HCT116 (cell line): ENCODE data around the gene TMEM82. TPM values are rescaled to one million over a fixed set of nuclear protein-coding genes. Genes with fewer than 3 reads are reported as not detected.

Experiments
- ATAC-seq: fragments of 200-7000 bp; cut with Tn5 transposase; 2 replicates; pipeline ENCODE4 v1.9.1; 2020; ENCODE audit warnings: mild to moderate bottlenecking, moderate library complexity
- BruUV-seq: library from RNA; stranded (reverse); fragments of 400-500 nt; replicated peaks from 2 replicates; lab custom pipeline; 2021; lab: Mats Ljungman, UMichigan
- CTCF ChIA-PET: fragments of 300-600 bp; sonication (Branson Sonifier 250); formaldehyde crosslinking; loops from one replicate; lab custom pipeline; 2021; ENCODE audit warnings: antibody characterized with exemption; lab: Charles Lee
- POLR2A ChIA-PET: fragments of 300-600, 350-600 bp; sonication (Branson Sonifier 250); formaldehyde crosslinking; loops from one replicate; lab custom pipeline; 2021; ENCODE audit warnings: antibody characterized with exemption; lab: Charles Lee
- RAD21 ChIA-PET, 2 experiments: fragments of 300-600 bp; sonication (Branson Sonifier 250); formaldehyde crosslinking; loops; one replicate each; lab custom pipeline; 2023; ENCODE audit warnings: low total read pairs in 2 of 2; ENCODE audit not compliant: uncharacterized antibody in 2 of 2, unreplicated experiment in 2 of 2, low non-redundant PET in 1 of 2; lab: Charles Lee
- DNase-seq: peaks from one replicate; pipeline ENCODE4 v3.0.0-alpha.2; 2010; ENCODE audit warnings: low read depth, low spot score
- H2AFZ ChIP-seq: fragments of 200-600 bp; shearing (Covaris generic), sonication (generic); 2 replicates; pipeline ENCODE4 v1.6.1; 2017; ENCODE audit warnings: low read depth, mixed run types, mixed read lengths, antibody characterized with exemption, low read length; ENCODE audit not compliant: poor library complexity, severe bottlenecking
- H3K27ac ChIP-seq: 2 replicates; pipeline ENCODE4 v1.5.1; 2012; ENCODE audit warnings: low read depth, low read length
- H3K27me3 ChIP-seq: fragments of 200-600 bp; sonication (generic); 2 replicates; pipeline ENCODE4 v1.6.1; 2016; ENCODE audit warnings: mixed run types, low read length, mixed read lengths; ENCODE audit not compliant: insufficient read depth
- H3K36me3 ChIP-seq, 2 experiments: fragments of 200-500 bp in 1 of 2; fragments of 200-600 bp in 1 of 2; sonication (Bioruptor generic) in 1 of 2; sonication (generic) in 1 of 2; 2 replicates each; pipeline versions ENCODE4 v1.5.1 to v1.6.1; 2014 to 2016; ENCODE audit warnings: low read length in 2 of 2, inconsistent platforms in 1 of 2, mixed read lengths in 1 of 2, mixed run types in 1 of 2; ENCODE audit not compliant: insufficient read depth in 2 of 2, control insufficient read depth in 1 of 2
- H3K4me1 ChIP-seq, 2 experiments: fragments of 200-600 bp in 1 of 2; sonication (generic) in 1 of 2; 2 replicates each; pipeline versions ENCODE4 v1.5.1 to v1.6.1; 2012 to 2017; ENCODE audit warnings: low read length in 2 of 2, inconsistent platforms in 1 of 2, mild to moderate bottlenecking in 1 of 2, mixed read lengths in 1 of 2, mixed run types in 1 of 2, moderate library complexity in 1 of 2; ENCODE audit not compliant: insufficient read depth in 2 of 2, control insufficient read depth in 1 of 2
- H3K4me2 ChIP-seq: fragments of 200-600 bp; sonication (generic); 2 replicates; pipeline ENCODE4 v1.6.1; 2017; ENCODE audit warnings: mixed run types, low read length, mixed read lengths
- H3K4me3 ChIP-seq, 2 experiments: fragments of 200-600 bp in 1 of 2; sonication (generic) in 1 of 2; replicated peaks in 1 of 2; 2 replicates each; pipeline ENCODE4 v1.5.1; 2011 to 2016; ENCODE audit warnings: low read length in 2 of 2, control low read depth in 1 of 2, low read depth in 1 of 2, mild to moderate bottlenecking in 1 of 2, mixed read lengths in 1 of 2, mixed run types in 1 of 2
- H3K79me2 ChIP-seq: fragments of 200-600 bp; sonication (generic); 2 replicates; pipeline ENCODE4 v1.6.1; 2017; ENCODE audit warnings: mild to moderate bottlenecking, mixed run types, low read length, moderate library complexity, mixed read lengths; ENCODE audit not compliant: insufficient read depth
- H3K9ac ChIP-seq: fragments of 200-600 bp; sonication (generic); 2 replicates; pipeline ENCODE4 v1.6.1; 2016; ENCODE audit warnings: low read length, mixed read lengths
- H3K9me2 ChIP-seq: fragments of 200-600 bp; sonication (generic), shearing (Covaris generic); 2 replicates; pipeline ENCODE4 v1.6.1; 2017; ENCODE audit warnings: mixed run types, mild to moderate bottlenecking, moderate library complexity; ENCODE audit not compliant: insufficient read depth
- H3K9me3 ChIP-seq, 2 experiments: fragments of 200-500 bp in 1 of 2; fragments of 200-600 bp in 1 of 2; sonication (Bioruptor generic) in 1 of 2; sonication (generic) in 1 of 2; 2 replicates each; pipeline ENCODE4 v1.6.1; 2014 to 2017; ENCODE audit warnings: low read length in 2 of 2, mixed read lengths in 2 of 2, inconsistent platforms in 1 of 2, low read depth in 1 of 2, mild to moderate bottlenecking in 1 of 2, mixed run types in 1 of 2, moderate library complexity in 1 of 2; ENCODE audit not compliant: control insufficient read depth in 1 of 2, insufficient read depth in 1 of 2
- H4K20me1 ChIP-seq: fragments of 200-600 bp; sonication (generic), shearing (Covaris generic); 2 replicates; pipeline ENCODE4 v1.6.1; 2017; ENCODE audit warnings: mixed run types, mild to moderate bottlenecking, moderate library complexity; ENCODE audit not compliant: insufficient read depth
- CBX3 ChIP-seq: IDR thresholded peaks from 2 replicates; pipeline ENCODE4 v1.6.1; 2012; ENCODE audit warnings: low read depth
- CEBPB ChIP-seq: IDR thresholded peaks from 2 replicates; pipeline ENCODE4 v1.6.1; 2012; ENCODE audit warnings: low read depth
- ELF1 ChIP-seq: IDR thresholded peaks from 2 replicates; pipeline ENCODE4 v1.6.1; 2012; ENCODE audit warnings: low read depth, borderline replicate concordance
- FOSL1 ChIP-seq: IDR thresholded peaks from 2 replicates; pipeline ENCODE4 v1.6.1; 2012; ENCODE audit warnings: low read depth
- RAD21 ChIP-seq: IDR thresholded peaks from 2 replicates; pipeline ENCODE4 v1.6.1; 2012; ENCODE audit warnings: low read depth, mild to moderate bottlenecking
- SIN3A ChIP-seq: IDR thresholded peaks from 2 replicates; pipeline ENCODE4 v1.6.1; 2012; ENCODE audit warnings: low read depth
- SP1 ChIP-seq: IDR thresholded peaks from 2 replicates; pipeline ENCODE4 v1.6.1; 2012; ENCODE audit warnings: low read depth
- SRF ChIP-seq: IDR thresholded peaks from 2 replicates; pipeline ENCODE4 v1.6.1; 2012; ENCODE audit warnings: low read depth
- TCF7L2 ChIP-seq: IDR thresholded peaks from 2 replicates; pipeline ENCODE4 v1.7.0; 2011; ENCODE audit warnings: borderline replicate concordance, inconsistent platforms; ENCODE audit not compliant: insufficient read depth, insufficient read length; ENCODE audit errors: extremely low read depth
- YY1 ChIP-seq: IDR thresholded peaks from 2 replicates; pipeline ENCODE4 v1.6.1; 2011; ENCODE audit warnings: low read length, low read depth, moderate library complexity, mild to moderate bottlenecking; ENCODE audit not compliant: insufficient replicate concordance; ENCODE audit errors: extremely low read depth
- ZNF274 ChIP-seq: fragments of 200-500 bp; sonication (Bioruptor generic); IDR thresholded peaks from 2 replicates; pipeline ENCODE4 v1.6.1; 2014; ENCODE audit warnings: mild to moderate bottlenecking, low read depth, low read length, inconsistent platforms
- intact Hi-C: fragments of 100-400 bp; cut with micrococcal nuclease; formaldehyde crosslinking; loops from 2 replicates; pipeline ENCODE4 v1.10.0; 2022
- total RNA-seq: library from RNA; stranded (reverse); gene quantifications from one replicate; pipeline ENCODE4 v1.2.1, GENCODE V29; 2021; ENCODE audit not compliant: unreplicated experiment
- TF ChIP-seq, protein P1 (sequence below): IDR thresholded peaks from 2 replicates; pipeline ENCODE4 v1.6.1; 2012
- TF ChIP-seq, protein P2 (sequence below): IDR thresholded peaks from 2 replicates; pipeline ENCODE4 v1.6.1; 2011; ENCODE audit warnings: mild to moderate bottlenecking, low read length, moderate library complexity; ENCODE audit not compliant: insufficient replicate concordance; ENCODE audit errors: extremely low read depth
- TF ChIP-seq, protein P3 (sequence below): IDR thresholded peaks from 2 replicates; pipeline ENCODE4 v1.6.1; 2012
- TF ChIP-seq, protein P4 (sequence below), 3 experiments: fragments of 200-600 bp in 1 of 3; sonication (generic) in 1 of 3; IDR thresholded peaks in 2 of 3; conservative IDR thresholded peaks in 1 of 3; 2 replicates each; pipeline ENCODE4 v1.5.1; 2012 to 2017; ENCODE audit warnings: low read depth in 2 of 3, low read length in 2 of 3, antibody characterized with exemption in 1 of 3, borderline replicate concordance in 1 of 3, control low read depth in 1 of 3, mild to moderate bottlenecking in 1 of 3, mixed read lengths in 1 of 3, mixed run types in 1 of 3, moderate library complexity in 1 of 3; ENCODE audit not compliant: insufficient read depth in 1 of 3

The TMEM82 gene
- total RNA-seq, 1 experiment from 2014 or later, result not detected

DNA sequence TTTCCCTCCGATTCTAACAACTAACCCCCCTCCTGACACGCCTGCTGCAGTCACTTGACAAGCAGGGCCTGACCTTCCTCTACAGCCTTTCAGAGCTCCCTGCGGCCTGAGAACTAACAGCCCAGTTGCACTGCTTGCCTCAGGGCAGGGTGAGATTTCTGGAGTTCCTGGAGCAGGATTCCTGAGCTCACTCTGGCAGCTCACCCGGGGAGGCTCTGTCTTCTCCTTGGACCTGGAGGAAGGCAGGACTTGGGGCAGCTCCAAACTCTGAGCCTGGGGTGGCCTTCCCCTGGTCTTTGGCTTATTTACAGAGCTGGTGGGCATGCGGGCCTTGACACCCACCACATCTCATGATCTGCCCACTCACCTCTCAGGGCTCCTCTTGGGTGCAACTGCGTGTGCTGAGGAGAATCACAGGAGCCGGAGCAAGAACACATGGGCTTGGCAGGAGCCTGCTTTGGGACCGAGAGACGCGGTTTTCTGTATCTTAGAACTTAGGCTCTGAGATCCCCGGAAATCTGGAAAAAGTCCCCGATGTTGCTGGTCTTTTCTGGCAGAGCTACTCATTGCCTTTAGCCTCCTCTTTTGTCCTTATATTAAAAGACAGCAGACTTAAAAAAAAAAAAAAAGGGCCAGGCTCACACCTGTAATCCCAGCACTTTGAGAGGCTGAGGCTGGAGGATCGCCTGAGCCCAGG is 19.3 kb upstream of the TMEM82 start:
- peaks cover 0 to 2% of the 10 kb centered on the region in 2 experiments; a peak in 1 of 4 replicates for H3K36me3 ChIP-seq
- no peak overlapping the region for H2AFZ ChIP-seq
- H3K4me1 ChIP-seq, result no peaks in the 10 kb centered on the region
- no peak overlapping the region for H3K9ac ChIP-seq
- no peaks in the 10 kb centered on the region for H3K9me2 ChIP-seq
- ATAC-seq, result no peak
- RAD21 ChIA-PET, result no interaction called here
- intact Hi-C loops, result no loop called here
- no peaks in the 10 kb centered on the region for H4K20me1 ChIP-seq
- no peaks in the 10 kb centered on the region for H3K79me2 ChIP-seq
- CTCF ChIA-PET, result interaction anchor here (0.9 kb wide), 1 partner anchor 18 kb away, joined by 3 read pairs; no protein-coding TSS in a partner anchor
- no peak overlapping the region for H3K27ac ChIP-seq
- H3K4me3 ChIP-seq, result no peak overlapping the region
- H3K27me3 ChIP-seq, result no peaks in the 10 kb centered on the region
- H3K4me2 ChIP-seq, result no peak overlapping the region
- DNase-seq, result no peak
- TF ChIP-seq CEBPB (no peak), ELF1 (no peak), FOSL1 (no peak), RAD21 (no peak), TCF7L2 (no peak), SRF (no peak), ZNF274 (no peak), SP1 (no peak), CBX3 (no peak), SIN3A (no peak), YY1 (no peak)
- TF ChIP-seq, protein P1, sequence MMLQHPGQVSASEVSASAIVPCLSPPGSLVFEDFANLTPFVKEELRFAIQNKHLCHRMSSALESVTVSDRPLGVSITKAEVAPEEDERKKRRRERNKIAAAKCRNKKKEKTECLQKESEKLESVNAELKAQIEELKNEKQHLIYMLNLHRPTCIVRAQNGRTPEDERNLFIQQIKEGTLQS, result no peak
- TF ChIP-seq, protein P2, sequence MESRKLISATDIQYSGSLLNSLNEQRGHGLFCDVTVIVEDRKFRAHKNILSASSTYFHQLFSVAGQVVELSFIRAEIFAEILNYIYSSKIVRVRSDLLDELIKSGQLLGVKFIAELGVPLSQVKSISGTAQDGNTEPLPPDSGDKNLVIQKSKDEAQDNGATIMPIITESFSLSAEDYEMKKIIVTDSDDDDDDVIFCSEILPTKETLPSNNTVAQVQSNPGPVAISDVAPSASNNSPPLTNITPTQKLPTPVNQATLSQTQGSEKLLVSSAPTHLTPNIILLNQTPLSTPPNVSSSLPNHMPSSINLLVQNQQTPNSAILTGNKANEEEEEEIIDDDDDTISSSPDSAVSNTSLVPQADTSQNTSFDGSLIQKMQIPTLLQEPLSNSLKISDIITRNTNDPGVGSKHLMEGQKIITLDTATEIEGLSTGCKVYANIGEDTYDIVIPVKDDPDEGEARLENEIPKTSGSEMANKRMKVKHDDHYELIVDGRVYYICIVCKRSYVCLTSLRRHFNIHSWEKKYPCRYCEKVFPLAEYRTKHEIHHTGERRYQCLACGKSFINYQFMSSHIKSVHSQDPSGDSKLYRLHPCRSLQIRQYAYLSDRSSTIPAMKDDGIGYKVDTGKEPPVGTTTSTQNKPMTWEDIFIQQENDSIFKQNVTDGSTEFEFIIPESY, result no peak
- TF ChIP-seq, protein P3, sequence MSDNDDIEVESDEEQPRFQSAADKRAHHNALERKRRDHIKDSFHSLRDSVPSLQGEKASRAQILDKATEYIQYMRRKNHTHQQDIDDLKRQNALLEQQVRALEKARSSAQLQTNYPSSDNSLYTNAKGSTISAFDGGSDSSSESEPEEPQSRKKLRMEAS, result no peak
- TF ChIP-seq, protein P4, sequence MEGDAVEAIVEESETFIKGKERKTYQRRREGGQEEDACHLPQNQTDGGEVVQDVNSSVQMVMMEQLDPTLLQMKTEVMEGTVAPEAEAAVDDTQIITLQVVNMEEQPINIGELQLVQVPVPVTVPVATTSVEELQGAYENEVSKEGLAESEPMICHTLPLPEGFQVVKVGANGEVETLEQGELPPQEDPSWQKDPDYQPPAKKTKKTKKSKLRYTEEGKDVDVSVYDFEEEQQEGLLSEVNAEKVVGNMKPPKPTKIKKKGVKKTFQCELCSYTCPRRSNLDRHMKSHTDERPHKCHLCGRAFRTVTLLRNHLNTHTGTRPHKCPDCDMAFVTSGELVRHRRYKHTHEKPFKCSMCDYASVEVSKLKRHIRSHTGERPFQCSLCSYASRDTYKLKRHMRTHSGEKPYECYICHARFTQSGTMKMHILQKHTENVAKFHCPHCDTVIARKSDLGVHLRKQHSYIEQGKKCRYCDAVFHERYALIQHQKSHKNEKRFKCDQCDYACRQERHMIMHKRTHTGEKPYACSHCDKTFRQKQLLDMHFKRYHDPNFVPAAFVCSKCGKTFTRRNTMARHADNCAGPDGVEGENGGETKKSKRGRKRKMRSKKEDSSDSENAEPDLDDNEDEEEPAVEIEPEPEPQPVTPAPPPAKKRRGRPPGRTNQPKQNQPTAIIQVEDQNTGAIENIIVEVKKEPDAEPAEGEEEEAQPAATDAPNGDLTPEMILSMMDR (IDR thresholded peaks at IDR 0.05 in 2 of 3, conservative IDR thresholded peaks at IDR 0.05 in 1 of 3; ENCODE audit: borderline replicate concordance in 1 of 3, insufficient read depth in 1 of 3, low read depth in 2 of 3, low read length in 2 of 3), result no peak
- TF ChIP-seq, all 23 proteins: peak for 0
- H3K9me3 ChIP-seq, result no peaks in the 10 kb centered on the region
- POLR2A ChIA-PET, result no interaction called here
- BruUV-seq, result no TSS peak
